DOHH2 (cell line): ENCODE measurements around the gene COL18A1.

Source experiments
- CTCF ChIP-seq: fragments of 200-600 bp; sonication (generic); IDR thresholded peaks from one replicate; pipeline ENCODE4 v1.5.1; 2014; ENCODE audit warnings: antibody characterized with exemption, mild to moderate bottlenecking, low read depth, low read length; ENCODE audit not compliant: poor library complexity, severe bottlenecking
- EZH2phosphoT487 ChIP-seq: fragments of 200-600 bp; sonication (generic); IDR thresholded peaks from 2 replicates; pipeline ENCODE4 v1.6.1; 2017; ENCODE audit warnings: borderline replicate concordance, mild to moderate bottlenecking, antibody characterized with exemption, low read length, moderate library complexity, mixed read lengths

- TF ChIP-seq CTCF (no peak), EZH2phosphoT487 (no peak)
Measured at GRCh38 chr21:45470773-45471524, 66.0 kb downstream of the COL18A1 start.
